T-helper 1 cell treated with Interleukin-12 subunit alpha and Interleukin-12 subunit beta and Interleukin-4 antibody, amounts not matched to agents 30 μg/mL and 1 μg/mL, for 36 hours (primary cell): ENCODE measurements around the gene OXCT2.

Source experiments
- H3K27ac Mint-ChIP-seq: one replicate; pipeline ENCODE4 v1.8.0; 2021; ENCODE audit warnings: mild to moderate bottlenecking, mixed read lengths
- H3K27me3 Mint-ChIP-seq: one replicate; pipeline ENCODE4 v1.8.0; 2021; ENCODE audit warnings: low read depth, mixed read lengths
- H3K36me3 Mint-ChIP-seq: one replicate; pipeline ENCODE4 v1.8.0; 2021; ENCODE audit warnings: low read depth, mixed read lengths
- H3K4me1 Mint-ChIP-seq: one replicate; pipeline ENCODE4 v1.8.0; 2021; ENCODE audit warnings: low read depth, mixed read lengths
- H3K4me3 Mint-ChIP-seq: one replicate; pipeline ENCODE4 v1.8.0; 2021; ENCODE audit warnings: mild to moderate bottlenecking, moderate library complexity, mixed read lengths
- H3K9me3 Mint-ChIP-seq: one replicate; pipeline ENCODE4 v1.8.0; 2021; ENCODE audit warnings: mixed read lengths

OXCT2 gene

GRCh38 chr1:39745016-39745670 lies 26.0 kb downstream of the OXCT2 start:
- H3K27ac Mint-ChIP-seq = no peak overlapping the region
- no peaks in the 10 kb centered on the region for H3K9me3 Mint-ChIP-seq
- no peaks in the 10 kb centered on the region for H3K27me3 Mint-ChIP-seq
- H3K36me3 Mint-ChIP-seq = peaks cover 55% of the 10 kb centered on the region
- no peak overlapping the region for H3K4me3 Mint-ChIP-seq
- H3K4me1 Mint-ChIP-seq = peaks cover 9% of the 10 kb centered on the region

- Mint-ChIP-seq H3K27me3 (no peaks in the 10 kb centered on the region), H3K27ac (peak within 1 kb of the TSS; percentile 93), H3K4me3 (peak within 1 kb of the TSS; percentile 96), H3K36me3 (peaks cover 34% of the 10 kb centered on the region), H3K4me1 (peaks cover 38% of the 10 kb centered on the region), H3K9me3 (peaks cover 9% of the 10 kb centered on the region)
Observed at GRCh38 chr1:39738622-39739366, 32.4 kb downstream of the OXCT2 start, which contains the start of gene PPIE. Gene PPIE (plus strand): TSS chr1:39738882. CDS start chr1:39738901, 19 bp downstream.

GRCh38 chr1:39737546-39738169 lies 33.5 kb downstream of the OXCT2 start:
- Mint-ChIP-seq H3K9me3 (peaks cover 9% of the 10 kb centered on the region), H3K4me3 (peak overlapping the region; percentile 62), H3K27ac (peak overlapping the region; percentile 70), H3K36me3 (peaks cover 29% of the 10 kb centered on the region), H3K4me1 (peaks cover 39% of the 10 kb centered on the region), H3K27me3 (peaks cover 4% of the 10 kb centered on the region)

- H3K27me3 Mint-ChIP-seq = peaks cover 5% of the 10 kb centered on the region
- H3K36me3 Mint-ChIP-seq = peaks cover 15% of the 10 kb centered on the region
- H3K27ac Mint-ChIP-seq = no peak overlapping the region
- H3K9me3 Mint-ChIP-seq = peaks cover 9% of the 10 kb centered on the region
- no peak overlapping the region for H3K4me3 Mint-ChIP-seq
- peaks cover 36% of the 10 kb centered on the region for H3K4me1 Mint-ChIP-seq
Observed at GRCh38 chr1:39735731-39736130, 35.4 kb downstream of the OXCT2 start.

GRCh38 chr1:39733161-39733560 lies 38.0 kb downstream of the OXCT2 start:
- Mint-ChIP-seq H3K27me3 (peaks cover 23% of the 10 kb centered on the region), H3K27ac (no peak overlapping the region), H3K9me3 (peaks cover 9% of the 10 kb centered on the region), H3K4me3 (no peak overlapping the region), H3K4me1 (peaks cover 26% of the 10 kb centered on the region), H3K36me3 (peaks cover 5% of the 10 kb centered on the region)

GRCh38 chr1:39732730-39733129 lies 38.4 kb downstream of the OXCT2 start:
- Mint-ChIP-seq H3K4me3 (no peak overlapping the region), H3K27me3 (peaks cover 27% of the 10 kb centered on the region), H3K4me1 (peaks cover 25% of the 10 kb centered on the region), H3K9me3 (peaks cover 9% of the 10 kb centered on the region), H3K36me3 (peaks cover 5% of the 10 kb centered on the region), H3K27ac (no peak overlapping the region)

- H3K4me1 Mint-ChIP-seq = peaks cover 18% of the 10 kb centered on the region
- H3K27me3 Mint-ChIP-seq = peaks cover 34% of the 10 kb centered on the region
- H3K9me3 Mint-ChIP-seq = no peaks in the 10 kb centered on the region
- no peaks in the 10 kb centered on the region for H3K36me3 Mint-ChIP-seq
- no peak overlapping the region for H3K27ac Mint-ChIP-seq
- no peak overlapping the region for H3K4me3 Mint-ChIP-seq
Observed at GRCh38 chr1:39729842-39730241, 41.3 kb downstream of the OXCT2 start.

- H3K4me3 Mint-ChIP-seq = no peak overlapping the region
- H3K4me1 Mint-ChIP-seq = peaks cover 16% of the 10 kb centered on the region
- H3K9me3 Mint-ChIP-seq = no peaks in the 10 kb centered on the region
- H3K27me3 Mint-ChIP-seq = peaks cover 42% of the 10 kb centered on the region
- H3K36me3 Mint-ChIP-seq = no peaks in the 10 kb centered on the region
- H3K27ac Mint-ChIP-seq = no peak overlapping the region
Observed at GRCh38 chr1:39729030-39729429, 42.1 kb downstream of the OXCT2 start.

GRCh38 chr1:39727932-39728317 lies 43.2 kb downstream of the OXCT2 start:
- H3K9me3 Mint-ChIP-seq = no peaks in the 10 kb centered on the region

GRCh38 chr1:39727221-39727931 lies 43.8 kb downstream of the OXCT2 start:
- Mint-ChIP-seq H3K4me3 (no peak overlapping the region), H3K27ac (no peak overlapping the region), H3K36me3 (no peaks in the 10 kb centered on the region), H3K27me3 (peaks cover 40% of the 10 kb centered on the region), H3K9me3 (no peaks in the 10 kb centered on the region), H3K4me1 (peaks cover 14% of the 10 kb centered on the region)

More at GRCh38 chr1:39727932-39728317, 43.2 kb downstream of the OXCT2 start:
- Mint-ChIP-seq H3K27me3 (peaks cover 39% of the 10 kb centered on the region), H3K4me1 (peaks cover 14% of the 10 kb centered on the region), H3K27ac (peak overlapping the region; percentile 15), H3K4me3 (no peak overlapping the region), H3K36me3 (no peaks in the 10 kb centered on the region)

GRCh38 chr1:39726600-39726999 lies 44.5 kb downstream of the OXCT2 start:
- H3K4me3 Mint-ChIP-seq = no peak overlapping the region
- H3K27me3 Mint-ChIP-seq = peaks cover 48% of the 10 kb centered on the region
- no peaks in the 10 kb centered on the region for H3K36me3 Mint-ChIP-seq
- H3K4me1 Mint-ChIP-seq = peaks cover 14% of the 10 kb centered on the region
- no peaks in the 10 kb centered on the region for H3K9me3 Mint-ChIP-seq
- H3K27ac Mint-ChIP-seq = no peak overlapping the region

GRCh38 chr1:39722495-39722894 lies 48.7 kb downstream of the OXCT2 start:
- Mint-ChIP-seq H3K27me3 (peaks cover 45% of the 10 kb centered on the region), H3K36me3 (no peaks in the 10 kb centered on the region), H3K4me3 (no peak overlapping the region), H3K4me1 (peaks cover 8% of the 10 kb centered on the region), H3K27ac (no peak overlapping the region), H3K9me3 (no peaks in the 10 kb centered on the region)

- H3K4me3 Mint-ChIP-seq = no peak overlapping the region
- H3K27ac Mint-ChIP-seq = no peak overlapping the region
- no peaks in the 10 kb centered on the region for H3K9me3 Mint-ChIP-seq
- H3K36me3 Mint-ChIP-seq = no peaks in the 10 kb centered on the region
- H3K4me1 Mint-ChIP-seq = peaks cover 2% of the 10 kb centered on the region
- H3K27me3 Mint-ChIP-seq = peaks cover 49% of the 10 kb centered on the region
Observed at GRCh38 chr1:39721664-39722063, 49.5 kb downstream of the OXCT2 start.
